ENCODE data around the gene SLC26A5. TPM values are rescaled to one million over a fixed set of nuclear protein-coding genes. Genes with fewer than 3 reads are reported as not detected.
"Not testable (repeated sequence)": the region's sequence is repeated elsewhere in the genome, so short reads cannot be mapped to it uniquely, and the experiment has no call there.

Gene SLC26A5
- under 1 TPM; 0.17 to 0.62 (median 0.41) TPM for polyA plus RNA-seq (ENCODE audit: insufficient read length in 4 of 4)

- DNase-seq (ENCODE audit: low read depth in 4 of 4, low spot score in 2 of 4) = no peak
Measured at GRCh38 chr7:103446049-103446520, at the start of gene SLC26A5. Gene SLC26A5 (minus strand): TSS chr7:103446207. CDS start chr7:103421514, 24,693 bp downstream.

GRCh38 chr7:103487419-103487818 lies 41.4 kb upstream of the SLC26A5 start:
- DNase-seq (ENCODE audit: low read depth in 4 of 4, low spot score in 2 of 4) = no peak

GRCh38 chr7:103486873-103487272 lies 40.9 kb upstream of the SLC26A5 start:
- DNase-seq (ENCODE audit: low read depth in 4 of 4, low spot score in 2 of 4) = not testable (repeated sequence)

- DNase-seq (ENCODE audit: low read depth in 4 of 4, low spot score in 2 of 4) = no peak
Measured at GRCh38 chr7:103480771-103481170, 34.8 kb upstream of the SLC26A5 start.

GRCh38 chr7:103474956-103475355 lies 28.9 kb upstream of the SLC26A5 start:
- DNase-seq (ENCODE audit: low read depth in 4 of 4, low spot score in 2 of 4) = no peak

GRCh38 chr7:103469095-103469948 lies 23.3 kb upstream of the SLC26A5 start:
- no peak for DNase-seq (ENCODE audit: low read depth in 4 of 4, low spot score in 2 of 4)

GRCh38 chr7:103466814-103467213 lies 20.8 kb upstream of the SLC26A5 start:
- no peak for DNase-seq (ENCODE audit: low read depth in 4 of 4, low spot score in 2 of 4)

- DNase-seq (ENCODE audit: low read depth in 4 of 4, low spot score in 2 of 4) = no peak
Measured at GRCh38 chr7:103462358-103462757, 16.4 kb upstream of the SLC26A5 start.

GRCh38 chr7:103447073-103447960 lies 1.3 kb upstream of the SLC26A5 start:
- no peak for DNase-seq (ENCODE audit: low read depth in 4 of 4, low spot score in 2 of 4)

GRCh38 chr7:103445228-103446048 lies 569 bp downstream of the SLC26A5 start:
- DNase-seq (ENCODE audit: low read depth in 4 of 4, low spot score in 2 of 4) = no peak

- no peak for DNase-seq (ENCODE audit: low read depth in 4 of 4, low spot score in 2 of 4)
Measured at GRCh38 chr7:103439661-103440060, 6.3 kb downstream of the SLC26A5 start.

GRCh38 chr7:103437623-103438022 lies 8.4 kb downstream of the SLC26A5 start:
- no peak for DNase-seq (ENCODE audit: low read depth in 4 of 4, low spot score in 2 of 4)

- DNase-seq (ENCODE audit: low read depth in 4 of 4, low spot score in 2 of 4) = no peak
Measured at GRCh38 chr7:103432712-103433111, 13.3 kb downstream of the SLC26A5 start.

- no peak for DNase-seq (ENCODE audit: low read depth in 4 of 4, low spot score in 2 of 4)
Measured at GRCh38 chr7:103425177-103425576, 20.8 kb downstream of the SLC26A5 start.

- no peak for DNase-seq (ENCODE audit: low read depth in 4 of 4, low spot score in 2 of 4)
Measured at GRCh38 chr7:103423467-103424179, 22.4 kb downstream of the SLC26A5 start.

GRCh38 chr7:103420857-103421384 lies 25.1 kb downstream of the SLC26A5 start:
- no peak for DNase-seq (ENCODE audit: low read depth in 4 of 4, low spot score in 2 of 4)

- no peak for DNase-seq (ENCODE audit: low read depth in 4 of 4, low spot score in 2 of 4)
Measured at GRCh38 chr7:103418241-103418640, 27.8 kb downstream of the SLC26A5 start.

GRCh38 chr7:103413407-103413806 lies 32.6 kb downstream of the SLC26A5 start:
- DNase-seq (ENCODE audit: low read depth in 4 of 4, low spot score in 2 of 4) = no peak

GRCh38 chr7:103412151-103412550 lies 33.9 kb downstream of the SLC26A5 start:
- DNase-seq (ENCODE audit: low read depth in 4 of 4, low spot score in 2 of 4) = no peak

All from left renal cortex interstitium (tissue), 4 donors.